GM12891 (cell line): ENCODE measurements around the gene CDH3.

ENCODE experiments used
- DNase-seq: peaks from one replicate; pipeline ENCODE4 v3.0.0; 2011; ENCODE audit warnings: low spot score; ENCODE audit not compliant: insufficient read length
- FAIRE-seq: peaks from 2 replicates; lab custom pipeline; 2011; peaks lifted over from hg19 to GRCh38; lab: Jason Lieb, UNC
- PAX5 ChIP-seq: IDR thresholded peaks from 2 replicates; pipeline ENCODE4 v1.6.1; 2011; ENCODE audit warnings: low read length, moderate library complexity, mild to moderate bottlenecking; ENCODE audit not compliant: insufficient read depth, severe bottlenecking
- POLR2A ChIP-seq: IDR thresholded peaks from 2 replicates; pipeline ENCODE4 v1.6.1; 2011; ENCODE audit warnings: low read depth, low read length, control low read depth
- POLR2AphosphoS5 ChIP-seq: IDR thresholded peaks from 2 replicates; pipeline ENCODE4 v1.6.1; 2011; ENCODE audit warnings: low read depth, low read length, control low read depth
- POU2F2 ChIP-seq: IDR thresholded peaks from 2 replicates; pipeline ENCODE4 v1.6.1; 2011; ENCODE audit warnings: low read depth, mild to moderate bottlenecking, control low read depth, low read length, moderate library complexity
- SPI1 ChIP-seq: IDR thresholded peaks from 2 replicates; pipeline ENCODE4 v1.6.1; 2011; ENCODE audit warnings: low read depth, low read length, control low read depth
- TAF1 ChIP-seq: IDR thresholded peaks from 2 replicates; pipeline ENCODE4 v1.6.1; 2011; ENCODE audit warnings: low read depth, low read length, control low read depth

CDH3 gene

GRCh38 chr16:68743664-68744063 lies 98.6 kb downstream of the CDH3 start:
- TF ChIP-seq PAX5 (no peak), SPI1 (no peak), POU2F2 (no peak), POLR2A (no peak), TAF1 (no peak), POLR2AphosphoS5 (no peak)
- no peak for FAIRE-seq
- DNase-seq, result no peak

GRCh38 chr16:68744744-68745280 lies 99.7 kb downstream of the CDH3 start:
- no peak for FAIRE-seq
- TF ChIP-seq POLR2A, result no peak
- DNase-seq, result no peak

GRCh38 chr16:68746951-68747350 lies 101.8 kb downstream of the CDH3 start:
- TF ChIP-seq POLR2AphosphoS5, result no peak
- TF ChIP-seq TAF1, result no peak
- TF ChIP-seq POLR2A, result no peak
- no peak for TF ChIP-seq PAX5
- no peak for TF ChIP-seq POU2F2
- no peak for TF ChIP-seq SPI1
- no peak for FAIRE-seq
- DNase-seq, result no peak

GRCh38 chr16:68749432-68749831 lies 104.3 kb downstream of the CDH3 start:
- FAIRE-seq (no peak), DNase-seq (no peak)
- TF ChIP-seq POLR2AphosphoS5 (no peak), POU2F2 (no peak), PAX5 (no peak), POLR2A (no peak), SPI1 (no peak), TAF1 (no peak)
